Naive B cell (primary cell): Measurements from ENCODE around the gene CSNK1A1. TPM values are rescaled to one million over a fixed set of nuclear protein-coding genes. Genes with fewer than 3 reads are reported as not detected.
"Not testable (repeated sequence)": the region's sequence is repeated elsewhere in the genome, so short reads cannot be mapped to it uniquely, and the experiment has no call there.

Experiments
- ATAC-seq, 2 donors: fragments of 150-1000 bp; cut with Tn5 transposase; 2 replicates each; pipeline ENCODE4 v1.10.0; 2021; ENCODE audit warnings: low read depth in 2 of 2, mild to moderate bottlenecking in 2 of 2, moderate library complexity in 2 of 2
- DNase-seq: peaks from one replicate; pipeline ENCODE4 v3.0.0; 2022
- H3K27ac Mint-ChIP-seq, 6 donors: one replicate each; pipeline ENCODE4 v1.8.0; 2020 to 2022; ENCODE audit warnings: mild to moderate bottlenecking in 6 of 6, mixed read lengths in 6 of 6, moderate library complexity in 5 of 6, inconsistent platforms in 2 of 6
- H3K27me3 Mint-ChIP-seq, 3 donors: one replicate each; pipeline ENCODE4 v1.8.0; 2021 to 2022; ENCODE audit warnings: mixed read lengths in 3 of 3, mild to moderate bottlenecking in 1 of 3
- H3K36me3 Mint-ChIP-seq, 2 donors: one replicate each; pipeline ENCODE4 v1.8.0; 2020 to 2022; ENCODE audit warnings: mixed read lengths in 2 of 2, inconsistent platforms in 1 of 2, mild to moderate bottlenecking in 1 of 2
- H3K4me1 Mint-ChIP-seq, 3 donors: one replicate each; pipeline ENCODE4 v1.8.0; 2020 to 2022; ENCODE audit warnings: mixed read lengths in 3 of 3, inconsistent platforms in 1 of 3, mild to moderate bottlenecking in 1 of 3, moderate library complexity in 1 of 3
- H3K4me3 Mint-ChIP-seq, 8 donors: one replicate each; pipeline ENCODE4 v1.8.0; 2020 to 2022; ENCODE audit warnings: mild to moderate bottlenecking in 8 of 8, mixed read lengths in 8 of 8, moderate library complexity in 8 of 8, inconsistent platforms in 2 of 8
- H3K9me3 Mint-ChIP-seq, 7 donors: one replicate each; pipeline ENCODE4 v1.8.0; 2020 to 2022; ENCODE audit warnings: mixed read lengths in 7 of 7, mild to moderate bottlenecking in 5 of 7, inconsistent platforms in 2 of 7, moderate library complexity in 1 of 7
- polyA plus RNA-seq, 6 donors: library from polyadenylated mRNA; unstranded; fragments of 300-500 nt; fragmentation: Illumina TruSeq; gene quantifications; one replicate each; pipeline ENCODE4 v1.2.3, GENCODE V29; 2021; ENCODE audit warnings: low read depth in 6 of 6

Gene CSNK1A1
- polyA plus RNA-seq, 6 donors from 2014 or later: 100 to 148 (median 129) TPM

GRCh38 chr5:149537374-149537975 is 13.8 kb downstream of the CSNK1A1 start:
- peak overlapping the region in 5 of 6 donors; percentile 24 to 69 (median 35) for H3K27ac Mint-ChIP-seq
- no peaks in the 10 kb centered on the region for H3K27me3 Mint-ChIP-seq
- ATAC-seq (no peak), DNase-seq (no peak)
- no peaks in the 10 kb centered on the region for H3K36me3 Mint-ChIP-seq
- H3K4me1 Mint-ChIP-seq: peaks cover 35 to 70% (median 43%) of the 10 kb centered on the region in 3 donors
- peaks cover 0 to 2% (median 0%) of the 10 kb centered on the region in 7 donors for H3K9me3 Mint-ChIP-seq
- no peak overlapping the region for H3K4me3 Mint-ChIP-seq

GRCh38 chr5:149535787-149536186 is 15.5 kb downstream of the CSNK1A1 start:
- ATAC-seq, H3K9me3 Mint-ChIP-seq, H3K36me3 Mint-ChIP-seq, H3K27me3 Mint-ChIP-seq, H3K4me3 Mint-ChIP-seq, DNase-seq: not testable (repeated sequence)
- peaks cover 39 to 78% (median 43%) of the 10 kb centered on the region in 3 donors for H3K4me1 Mint-ChIP-seq
- H3K27ac Mint-ChIP-seq: peak overlapping the region in 3 of 6 donors; percentile 30 to 67 (median 57)

- no peaks in the 10 kb centered on the region for H3K27me3 Mint-ChIP-seq
- H3K27ac Mint-ChIP-seq: no peak overlapping the region
- H3K4me1 Mint-ChIP-seq: peaks cover 50 to 89% (median 55%) of the 10 kb centered on the region in 3 donors
- no peak for DNase-seq
- no peak overlapping the region for H3K4me3 Mint-ChIP-seq
- peaks cover 0 to 2% (median 0%) of the 10 kb centered on the region in 7 donors for H3K9me3 Mint-ChIP-seq
- no peak for ATAC-seq
- no peaks in the 10 kb centered on the region for H3K36me3 Mint-ChIP-seq
Measured at GRCh38 chr5:149532413-149532812, 18.8 kb downstream of the CSNK1A1 start.

GRCh38 chr5:149529463-149529862 is 21.8 kb downstream of the CSNK1A1 start:
- Mint-ChIP-seq H3K4me1 (peaks cover 45 to 82% (median 56%) of the 10 kb centered on the region in 3 donors), H3K4me3 (peak overlapping the region in 1 of 8 donors; percentile 16), H3K27me3 (no peaks in the 10 kb centered on the region), H3K36me3 (peaks cover 2% of the 10 kb centered on the region in 2 donors), H3K9me3 (no peaks in the 10 kb centered on the region), H3K27ac (peak overlapping the region in 2 of 6 donors; percentile 5 to 39)
- DNase-seq (no peak), ATAC-seq (no peak)

GRCh38 chr5:149528281-149529060 is 22.8 kb downstream of the CSNK1A1 start:
- no peak overlapping the region for H3K4me3 Mint-ChIP-seq
- ATAC-seq (no peak), DNase-seq (no peak)
- no peaks in the 10 kb centered on the region for H3K9me3 Mint-ChIP-seq
- H3K36me3 Mint-ChIP-seq: peaks cover 8 to 9% of the 10 kb centered on the region in 2 donors
- no peaks in the 10 kb centered on the region for H3K27me3 Mint-ChIP-seq
- peaks cover 47 to 79% (median 58%) of the 10 kb centered on the region in 3 donors for H3K4me1 Mint-ChIP-seq
- peak overlapping the region in 4 of 6 donors; percentile 15 to 82 (median 20) for H3K27ac Mint-ChIP-seq

GRCh38 chr5:149526845-149527590 is 24.2 kb downstream of the CSNK1A1 start:
- Mint-ChIP-seq H3K9me3 (no peaks in the 10 kb centered on the region), H3K27me3 (no peaks in the 10 kb centered on the region), H3K4me3 (peak overlapping the region in 2 of 8 donors; percentile 14 to 61), H3K4me1 (peaks cover 44 to 72% (median 57%) of the 10 kb centered on the region in 3 donors), H3K27ac (peak overlapping the region in 5 of 6 donors; percentile 11 to 88 (median 56)), H3K36me3 (peaks cover 15 to 19% of the 10 kb centered on the region in 2 donors)
- no peak for ATAC-seq
- no peak for DNase-seq

- H3K27me3 Mint-ChIP-seq: no peaks in the 10 kb centered on the region
- ATAC-seq (no peak), DNase-seq (no peak)
- no peak overlapping the region for H3K4me3 Mint-ChIP-seq
- peaks cover 33 to 74% (median 56%) of the 10 kb centered on the region in 3 donors for H3K4me1 Mint-ChIP-seq
- H3K36me3 Mint-ChIP-seq: peaks cover 15 to 19% of the 10 kb centered on the region in 2 donors
- H3K27ac Mint-ChIP-seq: peak overlapping the region in 5 of 6 donors; percentile 9 to 88 (median 65)
- no peaks in the 10 kb centered on the region for H3K9me3 Mint-ChIP-seq
Measured at GRCh38 chr5:149521739-149522685, 29.2 kb downstream of the CSNK1A1 start.

- DNase-seq: no peak
- Mint-ChIP-seq H3K4me1 (peaks cover 26 to 67% (median 45%) of the 10 kb centered on the region in 3 donors), H3K9me3 (no peaks in the 10 kb centered on the region)
Measured at GRCh38 chr5:149519601-149520000, 31.6 kb downstream of the CSNK1A1 start.

GRCh38 chr5:149518620-149519019 is 32.6 kb downstream of the CSNK1A1 start:
- H3K4me3 Mint-ChIP-seq: no peak overlapping the region
- H3K27me3 Mint-ChIP-seq: no peaks in the 10 kb centered on the region
- peaks cover 19 to 59% (median 43%) of the 10 kb centered on the region in 3 donors for H3K4me1 Mint-ChIP-seq
- no peak for ATAC-seq
- H3K27ac Mint-ChIP-seq: peak overlapping the region in 5 of 6 donors; percentile 16 to 79 (median 72)
- no peak for DNase-seq
- H3K9me3 Mint-ChIP-seq: no peaks in the 10 kb centered on the region
- H3K36me3 Mint-ChIP-seq: peaks cover 6 to 9% of the 10 kb centered on the region in 2 donors

More at GRCh38 chr5:149519601-149520000, 31.6 kb downstream of the CSNK1A1 start:
- Mint-ChIP-seq H3K27ac (peak overlapping the region in 2 of 6 donors; percentile 12 to 72), H3K36me3 (peaks cover 14 to 18% of the 10 kb centered on the region in 2 donors), H3K4me3 (no peak overlapping the region), H3K27me3 (no peaks in the 10 kb centered on the region)
- no peak for ATAC-seq

- H3K27me3 Mint-ChIP-seq: no peaks in the 10 kb centered on the region
- DNase-seq: no peak
- H3K36me3 Mint-ChIP-seq: peaks cover 6 to 8% of the 10 kb centered on the region in 2 donors
- no peak overlapping the region for H3K4me3 Mint-ChIP-seq
- ATAC-seq: no peak
- H3K27ac Mint-ChIP-seq: peak overlapping the region in 1 of 6 donors; percentile 66
- peaks cover 17 to 57% (median 42%) of the 10 kb centered on the region in 3 donors for H3K4me1 Mint-ChIP-seq
- no peaks in the 10 kb centered on the region for H3K9me3 Mint-ChIP-seq
Measured at GRCh38 chr5:149517461-149518122, 33.6 kb downstream of the CSNK1A1 start.

- H3K27ac Mint-ChIP-seq: peak overlapping the region in 2 of 6 donors; percentile 18 to 20
Measured at GRCh38 chr5:149514512-149514911, 36.7 kb downstream of the CSNK1A1 start.

More at GRCh38 chr5:149514512-149514911, 36.7 kb downstream of the CSNK1A1 start:
- Mint-ChIP-seq H3K4me1 (peaks cover 9 to 30% (median 20%) of the 10 kb centered on the region in 3 donors), H3K27me3 (no peaks in the 10 kb centered on the region), H3K9me3 (no peaks in the 10 kb centered on the region), H3K4me3 (no peak overlapping the region), H3K36me3 (peaks cover 0 to 5% of the 10 kb centered on the region in 2 donors)
- ATAC-seq (no peak), DNase-seq (no peak)
